DMS53 treated with DMSO at 0.1 percent for 48 hours (cell line): ENCODE data around the gene PVALEF.
A peak's percentile ranks its signal among the peaks of the same experiment; 100 is the strongest.

Experiments
- DNase-seq: peaks from one replicate; lab custom pipeline; 2025; ENCODE audit not compliant: unreplicated experiment; lab: John Stamatoyannopoulos, UW

Gene PVALEF

DNA sequence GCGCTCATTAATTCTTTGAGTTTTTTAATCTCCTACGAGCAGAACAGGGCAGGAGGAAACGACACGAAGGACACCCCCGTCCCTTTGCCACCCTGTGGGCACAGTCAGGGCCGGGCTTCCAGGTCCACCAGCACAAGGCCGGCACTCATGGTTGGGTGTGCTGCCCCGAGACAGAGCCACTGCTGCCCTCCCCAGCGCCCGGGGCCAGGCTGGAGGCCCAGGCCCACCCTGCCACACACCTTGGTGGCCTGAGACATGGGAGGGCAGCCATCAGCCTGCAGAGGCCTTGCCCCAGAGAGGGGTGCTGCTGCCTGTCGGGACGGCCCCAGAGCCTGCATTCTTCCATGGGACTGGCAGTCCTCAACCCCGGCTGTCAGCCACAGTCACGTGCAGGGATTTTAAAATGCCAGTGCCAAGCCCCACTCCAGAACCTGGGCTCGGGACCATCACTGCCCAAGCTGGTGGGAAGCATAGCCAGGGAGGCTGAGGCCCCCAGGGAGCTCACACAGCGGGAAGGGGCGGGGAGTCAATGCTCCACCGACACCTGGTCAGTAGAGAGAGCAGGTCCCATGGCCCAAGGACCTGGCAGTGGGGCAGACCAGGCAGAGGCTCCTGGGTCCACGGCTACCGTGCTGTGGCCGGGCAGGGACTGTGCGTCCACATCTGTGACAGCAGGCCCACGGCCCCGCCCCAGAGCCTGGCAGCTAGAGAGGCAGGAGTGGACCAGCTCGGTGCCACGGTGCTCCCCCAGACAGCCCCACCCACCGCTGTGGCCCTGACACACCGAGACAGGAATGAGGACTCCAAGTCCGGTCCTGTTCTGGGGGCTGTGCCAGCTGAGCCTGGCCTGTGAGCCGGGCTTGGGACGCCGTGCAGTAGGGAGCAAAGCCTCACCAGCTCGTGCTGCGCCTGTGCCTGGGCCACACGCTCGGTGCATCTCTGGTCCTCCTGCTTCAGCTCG, 29.9 kb downstream of the PVALEF start:
- no peak for DNase-seq

DNA sequence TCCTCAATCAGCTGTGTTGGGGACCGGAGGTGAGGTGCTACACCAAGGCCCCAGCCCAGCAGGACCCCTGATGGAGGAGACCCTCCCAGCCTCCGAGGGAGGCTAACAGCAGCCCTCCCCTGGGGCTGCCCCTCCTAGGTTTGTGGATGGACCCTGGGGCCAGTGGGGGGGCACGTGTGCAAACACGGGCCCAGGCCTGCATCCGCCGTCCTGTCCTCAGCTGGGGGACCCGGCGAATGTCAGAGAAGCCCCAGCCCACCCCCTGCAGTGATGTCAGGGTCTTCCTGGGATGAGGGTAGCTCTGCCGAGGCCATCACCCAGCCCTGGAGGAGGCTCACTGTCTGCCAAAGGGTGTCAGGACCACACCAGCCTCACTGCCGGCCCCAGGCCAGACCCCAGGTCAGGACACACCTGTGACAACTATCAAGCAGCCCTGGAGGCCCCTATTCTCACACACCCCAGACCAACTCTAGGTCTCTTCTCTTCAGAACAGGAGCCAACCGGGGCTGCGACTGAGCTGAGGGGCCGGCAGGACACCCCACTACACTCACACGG, 30.7 kb downstream of the PVALEF start:
- no peak for DNase-seq

DNA sequence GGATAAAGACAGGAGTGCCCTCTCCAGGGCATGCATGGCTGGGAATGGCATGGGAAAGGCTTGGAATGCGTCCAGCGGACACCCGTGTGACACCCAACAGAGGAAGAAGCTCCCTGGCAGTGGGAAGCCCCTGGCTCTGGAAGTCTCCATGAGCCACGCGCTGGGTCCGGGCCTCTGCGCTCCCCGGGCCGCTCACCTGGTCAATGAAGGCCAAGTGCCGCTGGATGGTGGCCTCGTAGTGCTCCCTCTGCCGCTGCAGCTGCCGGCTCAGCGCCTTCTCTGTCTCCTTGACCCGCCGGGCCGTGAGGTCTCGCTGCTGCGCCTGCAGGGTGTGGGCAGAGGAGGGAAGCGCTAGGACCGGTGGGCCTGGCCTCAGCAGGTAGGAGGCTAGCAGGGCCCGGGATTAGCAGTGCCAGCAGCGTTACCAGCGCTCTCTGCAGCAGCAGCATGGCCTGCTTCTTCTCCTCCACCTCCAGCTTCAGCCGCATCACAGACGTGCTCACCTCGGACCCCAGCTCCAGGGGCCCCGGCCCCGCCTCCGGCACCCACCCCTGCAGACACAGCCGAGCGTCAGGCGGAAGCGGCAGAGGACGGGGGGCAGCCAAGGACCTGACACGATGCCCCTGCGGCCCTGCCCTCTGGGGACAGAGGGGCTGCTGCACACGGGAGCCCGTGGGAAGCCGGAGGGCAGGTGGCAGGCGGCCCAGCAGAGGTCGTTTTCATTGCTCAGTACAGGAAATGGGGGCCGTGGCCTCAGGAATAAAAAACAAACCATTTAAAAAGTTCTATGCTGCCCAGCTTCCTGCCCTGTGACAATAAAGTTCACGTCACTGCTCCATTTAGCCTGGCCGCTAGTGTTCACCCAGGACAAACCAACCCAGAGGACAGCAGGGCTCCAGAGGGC, 31.4 kb downstream of the PVALEF start:
- no peak for DNase-seq

DNA sequence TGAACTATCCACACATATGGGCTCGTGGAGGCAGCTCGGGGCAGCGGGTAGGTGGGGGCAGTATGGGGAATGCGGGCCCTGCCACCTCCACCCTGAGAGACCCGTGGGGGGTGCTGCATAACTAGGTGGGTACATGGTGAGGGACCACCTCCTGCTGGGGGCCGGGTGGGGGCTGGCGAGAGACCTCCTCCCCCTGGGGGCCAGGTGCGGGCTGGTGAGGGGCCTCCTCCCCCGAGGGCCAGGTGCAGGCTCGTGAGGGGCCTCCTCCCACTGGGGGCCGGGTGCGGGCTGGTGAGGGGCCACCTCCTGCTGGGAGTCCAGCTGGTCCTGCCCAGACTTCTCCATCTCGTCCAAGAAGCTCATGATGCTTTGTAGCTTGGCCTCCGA, 32.1 kb downstream of the PVALEF start:
- no peak for DNase-seq

DNA sequence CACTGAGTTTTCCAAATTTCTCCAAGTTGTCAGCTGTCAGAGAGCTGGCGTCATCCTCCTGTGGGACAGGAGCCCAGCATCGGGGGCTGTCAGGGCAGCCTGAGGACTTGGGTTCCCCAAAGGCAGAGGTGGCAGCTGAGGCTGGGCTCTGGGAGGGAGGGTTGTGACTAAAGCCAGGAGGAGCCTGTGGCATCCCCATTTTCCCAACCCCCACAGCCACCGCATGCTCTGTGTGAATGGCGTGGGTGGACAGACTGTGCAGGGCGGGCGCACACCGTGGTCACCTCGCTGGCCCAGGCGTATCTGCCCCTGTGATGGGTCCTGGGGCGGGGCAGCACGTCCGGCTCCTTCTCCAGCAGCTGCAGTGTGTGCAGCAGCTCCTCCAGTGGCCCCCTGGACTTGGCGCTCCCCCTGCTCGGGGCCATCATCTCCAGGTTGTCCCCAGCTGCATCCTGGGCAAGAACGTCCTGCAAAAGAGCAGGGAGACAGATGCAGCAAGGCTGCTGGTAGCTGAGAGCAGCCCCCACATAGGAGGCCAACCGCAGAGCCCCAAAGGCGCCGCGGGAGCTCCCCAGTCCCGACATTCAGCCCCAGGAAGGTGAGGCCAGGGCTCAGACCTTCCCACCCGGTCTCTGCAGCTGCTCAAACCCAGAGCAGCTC, 32.7 kb downstream of the PVALEF start:
- DNase-seq = no peak

DNA sequence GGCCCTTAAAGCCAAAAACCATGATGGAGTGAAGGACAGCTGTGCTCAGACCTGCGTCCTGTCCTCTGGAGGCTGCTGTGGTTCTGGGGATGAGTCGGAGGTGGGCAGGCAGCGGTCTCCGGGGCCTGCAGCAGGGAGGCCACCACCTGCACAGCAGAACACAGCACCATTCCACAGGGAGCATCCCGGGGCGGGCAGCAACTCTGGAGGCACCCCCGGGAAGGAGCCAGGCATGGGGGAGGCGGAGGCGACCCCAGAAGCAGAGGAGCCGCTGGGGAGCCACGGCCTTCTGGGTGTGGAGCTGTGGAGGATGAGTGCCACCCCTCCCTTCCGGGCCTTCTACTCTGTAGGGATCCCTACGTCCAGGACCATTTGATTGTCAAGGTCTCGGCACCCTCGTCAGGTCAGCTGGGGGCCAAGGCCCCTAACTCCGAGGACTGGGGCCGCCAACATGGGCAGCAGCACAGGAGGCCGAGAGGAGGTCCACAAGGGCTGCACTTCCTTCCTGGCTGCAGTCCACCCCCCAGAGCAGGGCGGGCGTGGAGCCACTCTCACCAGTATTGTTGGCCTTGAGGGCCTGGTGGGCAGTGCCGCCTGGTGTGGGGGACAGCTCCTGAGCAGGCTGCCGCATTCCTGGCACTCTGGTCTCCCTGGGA, 33.6 kb downstream of the PVALEF start:
- DNase-seq = no peak

DNA sequence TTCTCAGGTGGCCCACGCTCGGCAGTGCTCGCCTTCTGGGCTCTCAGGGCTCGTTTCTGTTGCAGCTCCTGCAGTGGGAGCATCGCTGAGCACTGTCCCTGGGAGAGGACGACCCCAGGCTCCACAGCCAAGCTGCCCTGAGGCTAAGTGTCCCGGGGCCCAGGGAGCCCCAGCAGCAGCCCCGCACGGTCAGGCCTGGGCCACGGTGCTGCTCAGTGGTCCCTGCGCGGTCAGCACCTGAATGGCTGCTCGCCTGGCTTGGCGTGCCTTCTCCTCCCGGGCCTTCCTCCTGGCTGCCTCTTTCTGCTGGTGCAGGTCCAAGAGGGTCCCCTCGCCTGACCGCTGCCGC, 34.1 kb downstream of the PVALEF start:
- no peak for DNase-seq

DNA sequence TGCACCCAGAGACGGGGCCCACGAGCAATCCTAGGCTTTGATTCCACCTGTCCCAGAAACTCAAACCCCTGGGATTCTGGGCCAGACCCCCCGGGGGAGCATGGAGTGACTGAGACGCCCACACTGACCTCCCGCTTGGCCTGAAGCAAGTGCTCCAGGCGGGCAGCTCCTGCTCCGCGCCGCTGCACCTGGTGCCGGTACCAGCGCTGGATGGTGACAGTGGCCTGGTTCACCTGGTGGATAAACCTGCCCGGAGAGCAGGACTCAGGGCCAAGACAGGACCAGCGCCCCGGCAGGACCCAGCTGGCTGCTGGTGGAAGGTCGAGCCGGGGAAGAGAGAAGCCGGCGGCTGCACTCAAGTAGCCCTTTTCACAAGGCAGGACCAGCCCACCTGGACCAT, 34.9 kb downstream of the PVALEF start:
- DNase-seq = no peak

DNA sequence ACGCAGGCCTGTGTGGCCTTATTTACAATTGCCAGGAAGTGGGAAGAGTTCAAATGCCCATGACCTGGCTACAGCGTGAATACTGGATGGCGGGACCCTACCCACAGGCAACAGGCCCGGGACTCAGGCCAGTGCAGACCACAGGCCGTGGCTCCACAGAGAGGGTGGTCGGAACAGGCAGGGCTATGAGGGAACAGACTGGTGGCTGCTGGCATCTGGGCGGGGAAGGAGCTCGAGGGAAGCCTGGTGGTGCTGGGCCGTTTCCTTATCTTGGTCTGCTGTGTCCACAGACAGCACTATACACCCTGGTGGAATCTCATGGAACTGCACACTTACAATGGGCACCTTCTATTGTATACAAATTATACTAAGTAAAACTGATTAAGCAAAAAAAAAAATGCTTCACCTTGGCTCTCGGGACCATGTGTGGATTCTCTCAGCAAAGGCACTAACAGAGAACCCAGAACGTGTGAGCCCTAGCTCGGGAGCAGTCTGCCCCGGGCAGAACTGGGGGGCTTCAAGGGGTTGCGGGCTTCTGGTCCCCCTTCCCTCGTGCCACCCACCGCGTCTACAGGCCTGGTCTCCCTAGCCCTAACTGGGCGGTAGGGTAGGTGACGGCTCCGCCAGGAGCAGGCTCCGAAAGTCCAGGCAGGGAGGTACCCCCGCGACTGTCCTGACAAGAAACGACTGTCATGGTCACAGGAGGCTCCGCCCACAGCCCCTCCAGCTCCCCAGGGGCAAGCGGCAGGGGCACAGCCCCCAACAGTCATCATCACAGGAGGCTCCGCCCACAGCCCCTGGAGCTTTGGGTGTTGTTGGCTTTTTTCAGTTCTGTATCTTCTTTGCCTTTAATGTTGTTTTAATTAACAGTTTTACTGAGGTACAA, 35.6 kb downstream of the PVALEF start:
- peak; percentile 71 for DNase-seq

DNA sequence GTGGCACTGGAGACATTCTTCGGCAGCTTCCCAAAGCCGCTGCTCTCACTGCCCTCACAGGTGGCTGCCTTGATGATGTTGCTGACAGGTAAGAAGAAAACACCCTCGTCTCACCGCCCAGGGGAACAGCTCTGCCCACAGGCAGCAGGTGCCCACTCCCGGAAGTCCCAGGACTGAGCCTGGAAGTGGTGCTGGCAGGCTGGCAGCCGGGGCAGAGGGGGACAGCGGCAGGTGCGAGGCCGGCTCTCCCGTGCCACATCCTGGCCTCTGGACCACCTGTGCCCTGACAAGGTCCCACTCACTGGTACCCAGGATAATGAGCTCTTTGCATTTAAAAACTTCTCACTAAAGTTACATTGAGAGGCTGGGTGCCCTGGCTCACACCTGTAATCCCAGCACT, 37.0 kb downstream of the PVALEF start:
- no peak for DNase-seq

DNA sequence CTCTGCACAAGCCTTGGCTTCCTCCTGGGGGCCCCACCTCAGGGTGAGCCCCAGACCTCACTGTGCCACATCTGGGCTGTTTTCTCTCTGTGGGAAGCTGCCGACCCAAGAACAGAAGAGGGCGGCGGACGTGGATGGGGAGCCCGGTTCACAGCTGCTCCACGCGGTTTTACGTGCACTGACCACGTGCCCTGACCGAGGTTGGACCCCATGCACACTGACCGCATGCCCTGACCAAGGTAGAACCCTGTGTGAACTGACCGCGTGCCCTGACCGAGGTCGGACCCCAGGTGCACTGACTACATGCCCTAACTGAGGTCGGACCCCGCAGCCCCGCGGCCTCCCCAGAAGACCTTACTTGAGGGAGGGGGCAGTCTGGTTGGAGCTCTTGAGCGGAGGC, 37.8 kb downstream of the PVALEF start:
- no peak for DNase-seq

DNA sequence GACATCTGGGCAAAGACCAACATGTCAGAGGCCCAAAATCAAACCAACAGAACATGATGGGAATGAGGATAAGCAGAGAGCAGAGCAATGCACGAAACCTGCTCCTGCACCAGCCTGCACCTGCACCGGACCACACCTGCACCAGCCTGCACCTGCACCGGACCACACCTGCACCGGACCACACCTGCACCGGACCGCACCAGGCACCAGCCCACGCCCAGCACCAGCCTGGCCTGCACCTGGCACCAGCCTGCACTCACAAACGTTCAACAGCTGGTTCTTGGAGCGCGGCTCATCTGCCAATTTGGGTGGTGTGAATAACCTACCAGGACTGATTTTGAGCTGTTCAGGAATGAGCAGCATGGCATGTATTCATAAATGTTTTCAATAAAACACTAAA, 39.3 kb downstream of the PVALEF start:
- no peak for DNase-seq

DNA sequence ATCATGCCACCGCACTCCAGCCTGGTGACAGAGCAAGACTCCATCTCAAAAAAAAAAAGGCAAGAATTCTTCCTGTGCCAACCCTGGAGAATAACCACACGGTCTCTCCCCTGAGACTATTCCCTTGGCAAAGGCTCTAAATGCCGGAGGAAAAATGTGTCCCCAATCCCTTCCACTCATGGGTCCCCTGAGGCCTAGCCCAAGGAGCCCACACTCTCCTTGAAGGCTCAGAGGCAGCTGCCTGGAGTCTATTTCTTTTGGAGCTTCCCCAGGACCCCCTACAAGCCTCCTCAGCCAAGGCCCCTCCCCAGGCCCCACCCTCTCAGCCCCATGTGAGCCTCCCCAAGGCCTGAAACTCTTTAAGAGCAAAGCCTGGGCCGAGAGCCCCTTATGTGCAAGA, 40.9 kb downstream of the PVALEF start:
- no peak for DNase-seq

DNA sequence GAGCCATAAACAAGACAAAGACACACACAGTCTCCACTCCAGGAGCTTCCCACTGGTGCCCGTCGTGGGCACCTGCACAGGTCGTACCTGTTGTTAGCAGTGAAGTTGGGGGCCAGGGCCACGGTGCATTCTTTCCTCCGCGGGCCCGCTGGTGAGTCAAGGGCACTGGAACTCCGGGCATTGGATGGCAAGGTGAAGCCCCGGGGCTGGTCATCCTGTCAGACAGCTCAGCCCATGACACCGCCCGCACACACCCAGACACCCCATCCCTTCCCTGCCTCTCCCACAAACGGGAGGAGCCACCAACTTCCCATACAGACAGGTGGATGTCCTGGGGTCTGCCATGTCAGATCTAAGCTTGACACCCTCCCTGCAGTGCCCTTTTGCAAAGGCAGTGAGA, 41.4 kb downstream of the PVALEF start:
- no peak for DNase-seq

DNA sequence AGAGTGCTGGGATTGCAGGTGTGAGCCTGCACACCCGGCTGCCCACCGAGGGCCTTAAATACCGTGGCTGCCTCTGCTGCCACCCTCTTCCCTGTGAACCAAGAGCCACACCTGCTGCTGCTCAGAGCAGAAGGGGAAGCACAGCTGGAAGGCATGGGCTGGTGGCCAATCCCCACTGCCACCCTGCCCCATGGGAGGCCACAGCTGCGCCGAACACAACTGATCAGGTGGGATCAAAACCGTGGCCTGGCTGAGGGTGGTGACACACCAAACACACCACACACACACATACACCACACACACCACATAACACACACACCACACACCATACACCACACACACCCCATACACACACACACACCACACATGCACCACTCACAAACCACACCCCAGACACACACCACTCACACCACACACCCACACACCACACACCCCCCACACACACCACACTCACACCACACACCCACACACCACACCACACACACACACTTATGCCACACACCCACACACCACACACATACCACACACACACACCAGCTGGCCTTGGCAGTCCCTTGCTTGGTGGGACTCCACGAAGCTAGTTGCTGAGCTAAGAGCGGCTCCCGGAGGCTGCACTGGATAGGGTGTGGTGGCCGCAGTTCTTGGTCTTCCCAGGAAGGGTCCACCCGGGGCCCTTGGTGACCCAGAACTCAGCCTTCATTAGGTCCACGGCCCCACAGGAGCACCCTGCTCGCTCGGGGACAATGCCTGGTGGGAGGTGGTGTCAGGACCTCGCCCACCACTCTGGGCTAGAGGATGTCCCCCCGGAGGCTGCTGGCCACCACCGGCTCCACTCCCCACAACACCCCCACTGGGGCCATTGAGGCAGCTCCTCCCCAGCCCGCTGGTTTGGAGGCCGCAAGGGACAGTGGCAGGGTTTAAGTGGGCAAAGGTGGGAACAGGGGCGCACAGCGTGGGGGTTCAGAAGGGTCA, 42.6 kb downstream of the PVALEF start:
- no peak for DNase-seq

DNA sequence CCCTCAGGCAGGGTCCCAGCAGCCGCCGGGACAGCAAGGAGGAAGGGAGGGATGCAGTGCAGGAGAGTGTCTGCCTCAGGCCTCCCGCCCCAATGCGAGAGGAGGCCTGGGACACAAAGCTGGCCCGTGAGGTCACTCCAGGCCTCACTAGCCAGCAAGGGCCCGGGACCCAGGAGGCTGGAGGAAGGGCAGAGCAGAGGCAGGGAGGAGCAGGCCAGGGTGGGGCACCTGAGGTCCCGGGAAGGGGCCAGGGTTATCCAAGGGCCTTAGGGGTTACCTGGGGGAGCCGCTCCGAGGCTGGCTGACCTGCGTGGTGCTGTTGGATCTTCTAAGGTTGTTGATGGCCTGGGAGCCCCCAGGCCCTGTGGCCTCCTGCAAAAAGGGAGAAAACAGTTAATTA, 43.3 kb downstream of the PVALEF start:
- DNase-seq = no peak

DNA sequence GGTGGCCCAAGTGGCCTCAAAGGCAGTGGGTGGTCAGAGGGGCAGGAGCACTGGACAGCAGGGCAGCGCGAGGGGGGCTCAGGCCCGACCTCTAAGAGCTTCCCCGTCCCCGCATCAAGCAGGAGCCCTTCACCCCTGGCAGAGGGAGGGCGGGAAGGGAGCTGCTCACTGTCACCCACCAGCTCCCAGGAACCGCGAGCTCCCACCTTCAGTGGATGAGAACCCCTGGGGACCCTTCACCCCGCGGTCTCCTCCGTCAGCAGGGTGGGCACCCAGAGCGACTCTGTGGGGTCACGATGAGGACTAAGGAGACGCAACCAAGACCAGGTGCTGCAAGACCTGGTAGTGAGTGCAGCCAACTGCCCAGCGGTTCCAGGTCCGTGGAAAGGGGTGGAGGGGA, 43.8 kb downstream of the PVALEF start:
- DNase-seq = no peak

DNA sequence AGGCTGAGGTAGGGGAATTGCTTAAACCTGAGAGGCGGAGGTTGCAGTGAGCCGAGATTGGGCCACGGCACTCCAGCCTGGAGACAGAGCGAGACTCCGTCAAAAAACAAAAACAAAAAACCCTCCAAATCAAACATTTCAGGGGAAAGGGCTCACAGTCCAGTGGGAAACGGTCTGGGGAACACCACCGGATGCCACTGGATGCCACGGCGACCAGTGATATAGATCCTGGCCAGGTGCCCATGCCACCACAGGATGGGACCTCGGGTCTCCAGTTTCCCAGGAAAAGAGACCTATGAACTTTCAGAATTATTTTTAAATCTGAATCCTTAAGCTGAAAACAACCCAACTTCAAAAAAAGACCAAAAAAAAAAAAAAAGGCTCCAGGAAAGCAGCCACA, 45.2 kb downstream of the PVALEF start:
- no peak for DNase-seq

DNA sequence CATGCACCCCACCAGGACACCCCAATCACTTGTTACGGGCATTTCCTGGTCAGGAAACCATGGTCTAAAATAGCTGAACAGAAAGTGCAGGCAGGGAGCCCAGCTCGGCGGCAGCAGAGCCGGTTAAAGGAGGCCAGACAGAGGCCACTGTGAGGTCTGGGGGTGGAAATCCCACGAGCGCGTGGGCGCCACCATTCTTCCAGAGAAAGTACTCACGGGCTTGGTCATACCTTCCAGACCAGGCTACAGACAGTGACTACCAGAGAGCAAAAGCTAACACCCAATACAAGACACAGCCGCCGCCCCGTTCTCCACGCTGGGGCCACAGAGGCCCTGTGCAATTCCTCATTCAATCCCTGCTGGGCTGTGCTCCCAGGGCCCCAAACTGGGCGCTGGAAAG, 45.6 kb downstream of the PVALEF start:
- no peak for DNase-seq
